ENCODE data around the gene DDA1. TPM values are rescaled to one million over a fixed set of nuclear protein-coding genes. Genes with fewer than 3 reads are reported as not detected.

The DDA1 gene
- total and polyA plus RNA-seq, 9 of the 15 experiments (the other 6 are each of a cell fraction or from before 2014, with no cell fraction given) = 1.4 to 83.8 (median 33.8) TPM

DNA sequence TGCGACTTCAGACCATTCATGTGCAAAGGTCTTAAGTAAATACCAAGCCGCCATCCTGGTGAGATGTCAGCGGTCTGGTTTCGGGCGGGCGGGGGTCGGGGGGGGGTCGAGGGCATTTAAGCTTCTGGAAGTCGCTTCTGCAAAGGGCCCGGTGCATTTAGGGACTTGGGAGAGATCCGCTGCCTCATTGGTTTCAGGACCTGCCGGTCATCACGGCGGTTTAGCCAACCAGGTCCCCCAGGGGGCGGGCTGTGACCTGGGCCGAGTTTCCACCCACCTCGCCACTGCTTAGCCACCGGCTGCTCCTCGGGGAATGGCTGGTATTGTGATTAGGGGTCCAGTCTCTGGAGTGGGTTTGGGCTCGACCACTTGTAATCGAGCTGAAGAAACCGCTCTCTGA lies 19.9 kb upstream of the DDA1 start (continued):
- no peak for TF ChIP-seq CREB3L1 (IDR thresholded peaks at IDR 0.05; ENCODE audit: borderline replicate concordance, low read depth)
- no peak for TF ChIP-seq ATF7 (IDR thresholded peaks at IDR 0.05)
- TF ChIP-seq MEF2A (IDR thresholded peaks at IDR 0.05; ENCODE audit: control insufficient read depth, low read depth, low read length) = no peak
- no peak for TF ChIP-seq ZNF695 (CRISPR knock-in tag; IDR thresholded peaks at IDR 0.05)
- no peak for TF ChIP-seq ZNF561 (CRISPR knock-in tag; conservative IDR thresholded peaks at IDR 0.05)
- no peak for TF ChIP-seq CGGBP1 (CRISPR knock-in tag; IDR thresholded peaks at IDR 0.05)
- TF ChIP-seq MBD2 (IDR thresholded peaks at IDR 0.05; ENCODE audit: borderline replicate concordance, low read depth) = peak; percentile 80; the same call in 1 of the 2 replicates
- TF ChIP-seq RBM25 (IDR thresholded peaks at IDR 0.05; ENCODE audit: low read depth, low read length, severe bottlenecking) = peak; percentile 80
- TF ChIP-seq, protein P1, sequence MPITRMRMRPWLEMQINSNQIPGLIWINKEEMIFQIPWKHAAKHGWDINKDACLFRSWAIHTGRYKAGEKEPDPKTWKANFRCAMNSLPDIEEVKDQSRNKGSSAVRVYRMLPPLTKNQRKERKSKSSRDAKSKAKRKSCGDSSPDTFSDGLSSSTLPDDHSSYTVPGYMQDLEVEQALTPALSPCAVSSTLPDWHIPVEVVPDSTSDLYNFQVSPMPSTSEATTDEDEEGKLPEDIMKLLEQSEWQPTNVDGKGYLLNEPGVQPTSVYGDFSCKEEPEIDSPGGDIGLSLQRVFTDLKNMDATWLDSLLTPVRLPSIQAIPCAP (CRISPR knock-in tag; IDR thresholded peaks at IDR 0.05; ENCODE audit: borderline replicate concordance) = no peak
- no peak for TF ChIP-seq TARDBP (IDR thresholded peaks at IDR 0.05)
- TF ChIP-seq, protein P2, sequence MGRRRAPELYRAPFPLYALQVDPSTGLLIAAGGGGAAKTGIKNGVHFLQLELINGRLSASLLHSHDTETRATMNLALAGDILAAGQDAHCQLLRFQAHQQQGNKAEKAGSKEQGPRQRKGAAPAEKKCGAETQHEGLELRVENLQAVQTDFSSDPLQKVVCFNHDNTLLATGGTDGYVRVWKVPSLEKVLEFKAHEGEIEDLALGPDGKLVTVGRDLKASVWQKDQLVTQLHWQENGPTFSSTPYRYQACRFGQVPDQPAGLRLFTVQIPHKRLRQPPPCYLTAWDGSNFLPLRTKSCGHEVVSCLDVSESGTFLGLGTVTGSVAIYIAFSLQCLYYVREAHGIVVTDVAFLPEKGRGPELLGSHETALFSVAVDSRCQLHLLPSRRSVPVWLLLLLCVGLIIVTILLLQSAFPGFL (CRISPR knock-in tag; IDR thresholded peaks at IDR 0.05) = no peak
- TF ChIP-seq ARID1B (IDR thresholded peaks at IDR 0.05) = no peak
- TF ChIP-seq, protein P3, sequence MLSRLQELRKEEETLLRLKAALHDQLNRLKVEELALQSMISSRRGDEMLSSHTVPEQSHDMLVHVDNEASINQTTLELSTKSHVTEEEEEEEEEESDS (CRISPR knock-in tag; IDR thresholded peaks at IDR 0.05) = no peak
- no peak for TF ChIP-seq SMARCA5 (IDR thresholded peaks at IDR 0.05)
- no peak for TF ChIP-seq BMI1 (IDR thresholded peaks at IDR 0.05; ENCODE audit: low read length)
- no peak for TF ChIP-seq MYBL2 (IDR thresholded peaks at IDR 0.05; ENCODE audit: low read depth)
- no peak for TF ChIP-seq MYBL2 (CRISPR knock-in tag; IDR thresholded peaks at IDR 0.05; ENCODE audit: borderline replicate concordance)
- peak; percentile 98 for TF ChIP-seq PKNOX1 (IDR thresholded peaks at IDR 0.05)
- no peak for TF ChIP-seq DPF2 (IDR thresholded peaks at IDR 0.05)
- TF ChIP-seq PHB2 (IDR thresholded peaks at IDR 0.05; ENCODE audit: low read depth) = no peak
- TF ChIP-seq POLR2A (conservative IDR thresholded peaks at IDR 0.05) = 0 out of 2 replicates have a peak, but pooled peaks have one; percentile 45
- peak; percentile 80 for TF ChIP-seq SP2 (IDR thresholded peaks at IDR 0.05; ENCODE audit: extremely low read depth, low read depth, low read length, poor library complexity, severe bottlenecking)
- TF ChIP-seq ZNF57 (CRISPR knock-in tag; IDR thresholded peaks at IDR 0.05) = no peak
- TF ChIP-seq NEUROD1 (IDR thresholded peaks at IDR 0.05; ENCODE audit: borderline replicate concordance, low read depth, low read length, partially characterized antibody) = peak; percentile 47
- no peak for TF ChIP-seq SMAD1 (IDR thresholded peaks at IDR 0.05; ENCODE audit: low read depth, low read length, partially characterized antibody)
- no peak for TF ChIP-seq ZNF445 (CRISPR knock-in tag; IDR thresholded peaks at IDR 0.05; ENCODE audit: low read depth)

Data from K562 (cell line).